Activated CD8-positive, alpha-beta memory T cell treated with anti-CD3 and anti-CD28 coated beads for 24 hours (primary cell): Measurements from ENCODE around the gene TYW1.
"Not testable (repeated sequence)": the region's sequence is repeated elsewhere in the genome, so short reads cannot be mapped to it uniquely, and the experiment has no call there.

Experiments used
- DNase-seq: peaks from one replicate; pipeline ENCODE4 v3.0.0-alpha.2; 2020

Gene TYW1

GRCh38 chr7:67135617-67136486 lies 139.2 kb downstream of the TYW1 start:
- not testable (repeated sequence) for DNase-seq

GRCh38 chr7:67137489-67137888 lies 140.9 kb downstream of the TYW1 start:
- DNase-seq: not testable (repeated sequence)

GRCh38 chr7:67139876-67140275 lies 143.2 kb downstream of the TYW1 start:
- not testable (repeated sequence) for DNase-seq

- not testable (repeated sequence) for DNase-seq
Measured at GRCh38 chr7:67141001-67141400, 144.4 kb downstream of the TYW1 start.

- not testable (repeated sequence) for DNase-seq
Measured at GRCh38 chr7:67143091-67143786, 146.6 kb downstream of the TYW1 start.

- DNase-seq: not testable (repeated sequence)
Measured at GRCh38 chr7:67145581-67146193, 149.1 kb downstream of the TYW1 start.

GRCh38 chr7:67149131-67149530 lies 152.5 kb downstream of the TYW1 start:
- not testable (repeated sequence) for DNase-seq

GRCh38 chr7:67154374-67154773 lies 157.7 kb downstream of the TYW1 start:
- DNase-seq: not testable (repeated sequence)

- not testable (repeated sequence) for DNase-seq
Measured at GRCh38 chr7:67156064-67156463, 159.4 kb downstream of the TYW1 start.

GRCh38 chr7:67163285-67163684 lies 166.7 kb downstream of the TYW1 start:
- not testable (repeated sequence) for DNase-seq

- DNase-seq: not testable (repeated sequence)
Measured at GRCh38 chr7:67171151-67171550, 174.5 kb downstream of the TYW1 start.

GRCh38 chr7:67176730-67177129 lies 180.1 kb downstream of the TYW1 start:
- not testable (repeated sequence) for DNase-seq

- DNase-seq: not testable (repeated sequence)
Measured at GRCh38 chr7:67178915-67179688, 182.5 kb downstream of the TYW1 start.

- not testable (repeated sequence) for DNase-seq
Measured at GRCh38 chr7:67182956-67183750, 186.5 kb downstream of the TYW1 start.

GRCh38 chr7:67184912-67185659 lies 188.5 kb downstream of the TYW1 start:
- not testable (repeated sequence) for DNase-seq

GRCh38 chr7:67185660-67186129 lies 189.1 kb downstream of the TYW1 start:
- not testable (repeated sequence) for DNase-seq

- not testable (repeated sequence) for DNase-seq
Measured at GRCh38 chr7:67189160-67189559, 192.5 kb downstream of the TYW1 start.

- DNase-seq: not testable (repeated sequence)
Measured at GRCh38 chr7:67189801-67190465, 193.3 kb downstream of the TYW1 start.

GRCh38 chr7:67191002-67191720 lies 194.5 kb downstream of the TYW1 start:
- not testable (repeated sequence) for DNase-seq
